H1 (cell line): Measurements from ENCODE around the gene UNC13D. TPM values are rescaled to one million over a fixed set of nuclear protein-coding genes. Genes with fewer than 3 reads are reported as not detected.

Source experiments
- CTCF ChIA-PET: fragments of 300-600 bp; sonication (Branson Sonifier 250); formaldehyde crosslinking; loops from one replicate; lab custom pipeline; 2021; ENCODE audit not compliant: partially characterized antibody; lab: Charles Lee
- POLR2A ChIA-PET: fragments of 300-600 bp; sonication (Branson Sonifier 250); formaldehyde crosslinking; loops from one replicate; lab custom pipeline; 2021; ENCODE audit warnings: inconsistent platforms; ENCODE audit not compliant: partially characterized antibody; lab: Charles Lee
- DNase-seq, 2 experiments: peaks; one replicate each; pipeline versions ENCODE4 v3.0.0 to v3.0.0-alpha.2; 2010 to 2022; ENCODE audit warnings: low spot score in 2 of 2, low read depth in 1 of 2, mixed read lengths in 1 of 2
- FAIRE-seq: peaks from 2 replicates; lab custom pipeline; 2011; peaks lifted over from hg19 to GRCh38; lab: Jason Lieb, UNC
- H2AFZ ChIP-seq: 2 replicates; pipeline ENCODE4 v1.8.1; 2012; ENCODE audit warnings: low read length, inconsistent platforms
- H2AK5ac ChIP-seq: 2 replicates; pipeline ENCODE4 v1.6.1; 2013; ENCODE audit warnings: low read depth, low read length
- H2BK120ac ChIP-seq: replicated peaks from 2 replicates; pipeline ENCODE3; 2013; ENCODE audit warnings: low read depth, low read length, inconsistent platforms
- H2BK12ac ChIP-seq: 2 replicates; pipeline ENCODE4 v1.6.1; 2013; ENCODE audit warnings: low read depth, low read length
- H2BK15ac ChIP-seq: 2 replicates; pipeline ENCODE4 v1.6.1; 2013; ENCODE audit warnings: low read length
- H2BK20ac ChIP-seq: 2 replicates; pipeline ENCODE4 v1.6.1; 2013; ENCODE audit warnings: low read length
- H2BK5ac ChIP-seq: 2 replicates; pipeline ENCODE4 v1.6.1; 2013; ENCODE audit warnings: low read depth, low read length
- H3K14ac ChIP-seq: 2 replicates; pipeline ENCODE4 v1.6.1; 2013; ENCODE audit warnings: inconsistent platforms; ENCODE audit not compliant: insufficient read length
- H3K18ac ChIP-seq: 2 replicates; pipeline ENCODE4 v1.6.1; 2013; ENCODE audit warnings: low read length; ENCODE audit errors: extremely low read depth
- H3K23ac ChIP-seq: 2 replicates; pipeline ENCODE4 v1.6.1; 2013; ENCODE audit warnings: inconsistent platforms; ENCODE audit not compliant: insufficient read length
- H3K23me2 ChIP-seq: 2 replicates; pipeline ENCODE4 v1.6.1; 2013; ENCODE audit warnings: low read depth, low read length
- H3K27ac ChIP-seq: 2 replicates; pipeline ENCODE4 v1.6.1; 2011; ENCODE audit warnings: low read depth, low read length, inconsistent platforms
- H3K27me3 ChIP-seq, 4 experiments: replicated peaks in 1 of 4; 1 replicate in 1 of 4; 2 replicates in 3 of 4; pipeline versions ENCODE4 v1.6.1 to v1.8.1; 2011 to 2013; ENCODE audit warnings: low read length in 3 of 4, mild to moderate bottlenecking in 3 of 4, inconsistent platforms in 2 of 4, mixed read lengths in 2 of 4, moderate library complexity in 1 of 4; ENCODE audit not compliant: control insufficient read depth in 3 of 4, insufficient read depth in 3 of 4; ENCODE audit errors: extremely low read depth in 1 of 4
- H3K36me3 ChIP-seq, 4 experiments: 2 replicates each; pipeline versions ENCODE4 v1.6.1 to v1.8.1; 2011 to 2013; ENCODE audit warnings: mild to moderate bottlenecking in 4 of 4, low read length in 3 of 4, moderate library complexity in 2 of 4, control low read depth in 1 of 4, inconsistent platforms in 1 of 4; ENCODE audit not compliant: insufficient read depth in 4 of 4, control insufficient read depth in 2 of 4
- H3K4ac ChIP-seq: replicated peaks from 2 replicates; pipeline ENCODE3; 2013; ENCODE audit warnings: low read length, low read depth, mixed read lengths, inconsistent platforms; ENCODE audit not compliant: insufficient read length
- H3K4me1 ChIP-seq, 4 experiments: replicated peaks in 1 of 4; 1 replicate in 1 of 4; 2 replicates in 3 of 4; pipeline versions ENCODE4 v1.6.1 to v1.8.1; 2011 to 2013; ENCODE audit warnings: low read length in 3 of 4, inconsistent platforms in 2 of 4, mixed read lengths in 1 of 4; ENCODE audit not compliant: insufficient read depth in 4 of 4, control insufficient read depth in 3 of 4
- H3K4me2 ChIP-seq, 2 experiments: 2 replicates each; pipeline versions ENCODE4 v1.6.1 to v1.8.1; 2011 to 2013; ENCODE audit warnings: low read depth in 2 of 2, low read length in 2 of 2, control low read depth in 1 of 2, inconsistent platforms in 1 of 2, mild to moderate bottlenecking in 1 of 2; ENCODE audit not compliant: insufficient read depth in 1 of 2
- H3K4me3 ChIP-seq, 4 experiments: fragments of 200-600, 300-600 bp in 1 of 4; sonication (generic), shearing (Covaris generic), sonication (Bioruptor Twin) in 1 of 4; 2 replicates each; pipeline versions ENCODE4 v1.5.1 to v1.8.1; 2011 to 2016; ENCODE audit warnings: low read length in 4 of 4, low read depth in 3 of 4, control low read depth in 2 of 4, inconsistent platforms in 2 of 4, mild to moderate bottlenecking in 2 of 4, mixed read lengths in 1 of 4, moderate library complexity in 1 of 4; ENCODE audit not compliant: insufficient read depth in 2 of 4; ENCODE audit errors: extremely low read depth in 1 of 4
- H3K56ac ChIP-seq: replicated peaks from 2 replicates; pipeline ENCODE3; 2013; ENCODE audit warnings: low read depth, mild to moderate bottlenecking, mixed read lengths, low read length, inconsistent platforms; ENCODE audit not compliant: insufficient read length
- H3K79me1 ChIP-seq: 2 replicates; pipeline ENCODE4 v1.6.1; 2013; ENCODE audit warnings: low read depth, low read length, control low read depth
- H3K79me2 ChIP-seq, 2 experiments: 2 replicates each; pipeline versions ENCODE4 v1.6.1 to v1.8.1; 2012 to 2013; ENCODE audit warnings: low read length in 2 of 2, mild to moderate bottlenecking in 2 of 2, inconsistent platforms in 1 of 2; ENCODE audit not compliant: insufficient read depth in 2 of 2, control insufficient read depth in 1 of 2
- H3K9ac ChIP-seq, 4 experiments: replicated peaks in 1 of 4; 1 replicate in 1 of 4; 2 replicates in 3 of 4; pipeline versions ENCODE4 v1.6.1 to v1.8.1; 2011 to 2013; ENCODE audit warnings: low read depth in 3 of 4, low read length in 3 of 4, control low read depth in 2 of 4, mild to moderate bottlenecking in 2 of 4, moderate library complexity in 2 of 4, inconsistent platforms in 1 of 4; ENCODE audit errors: extremely low read depth in 1 of 4
- H3K9me3 ChIP-seq, 2 experiments: 2 replicates each; pipeline versions ENCODE4 v1.6.1 to v1.8.1; 2012 to 2013; ENCODE audit warnings: mild to moderate bottlenecking in 2 of 2, moderate library complexity in 2 of 2, control low read depth in 1 of 2, inconsistent platforms in 1 of 2, low read depth in 1 of 2, low read length in 1 of 2, mixed read lengths in 1 of 2; ENCODE audit not compliant: insufficient read depth in 2 of 2
- H4K20me1 ChIP-seq, 2 experiments: replicated peaks in 1 of 2; 2 replicates each; pipeline versions ENCODE3 to v1.8.1; 2011 to 2013; ENCODE audit warnings: inconsistent platforms in 2 of 2, low read length in 2 of 2, mild to moderate bottlenecking in 1 of 2; ENCODE audit not compliant: insufficient read depth in 2 of 2, control insufficient read depth in 1 of 2
- H4K5ac ChIP-seq: 2 replicates; pipeline ENCODE4 v1.6.1; 2013; ENCODE audit warnings: low read length, low read depth, mixed read lengths, inconsistent platforms; ENCODE audit not compliant: insufficient read length
- H4K8ac ChIP-seq: 2 replicates; pipeline ENCODE4 v1.8.0; 2013; ENCODE audit warnings: mild to moderate bottlenecking, moderate library complexity, low read length, inconsistent platforms; ENCODE audit not compliant: insufficient read depth; ENCODE audit errors: extremely low read depth
- H4K91ac ChIP-seq: replicated peaks from 2 replicates; pipeline ENCODE3; 2013; ENCODE audit warnings: low read length, mixed read lengths, inconsistent platforms; ENCODE audit not compliant: insufficient read length
- ASH2L ChIP-seq: fragments of 200-600, 300-600 bp; sonication (generic); IDR thresholded peaks from one replicate; pipeline ENCODE4 v1.7.1; 2017; ENCODE audit warnings: low read length
- EP300 ChIP-seq, 2 experiments: IDR thresholded peaks; 1 replicate in 1 of 2; 2 replicates in 1 of 2; pipeline ENCODE4 v1.6.1; 2011 to 2012; ENCODE audit warnings: low read depth in 2 of 2, low read length in 2 of 2, mild to moderate bottlenecking in 2 of 2, borderline replicate concordance in 1 of 2, inconsistent platforms in 1 of 2, moderate library complexity in 1 of 2
- JUND ChIP-seq: IDR thresholded peaks from 2 replicates; pipeline ENCODE4 v1.6.1; 2011; ENCODE audit warnings: mild to moderate bottlenecking, improper control_type of control experiment, low read length
- RAD21 ChIP-seq, 2 experiments: IDR thresholded peaks in 1 of 2; conservative IDR thresholded peaks in 1 of 2; 2 replicates each; pipeline ENCODE4 v1.6.1; 2011; ENCODE audit warnings: low read depth in 2 of 2, low read length in 2 of 2, improper control_type of control experiment in 1 of 2, inconsistent platforms in 1 of 2, mild to moderate bottlenecking in 1 of 2, moderate library complexity in 1 of 2
- SAP30 ChIP-seq: fragments of 300-600 bp; sonication (generic); IDR thresholded peaks from 2 replicates; pipeline ENCODE4 v1.7.1; 2012; ENCODE audit warnings: low read length, moderate library complexity, mild to moderate bottlenecking, inconsistent platforms; ENCODE audit not compliant: insufficient read depth, insufficient replicate concordance
- SIX5 ChIP-seq: IDR thresholded peaks from 2 replicates; pipeline ENCODE4 v1.6.1; 2011; ENCODE audit warnings: mild to moderate bottlenecking, low read depth, low read length
- YY1 ChIP-seq: IDR thresholded peaks from 2 replicates; pipeline ENCODE4 v1.6.1; 2011; ENCODE audit warnings: low read depth, mild to moderate bottlenecking, low read length
- WGBS, 2 experiments: shearing (Covaris generic) in 1 of 2; methylation state at CpG; one replicate each; pipeline versions ENCODE4 v1.1.6 to v1.1.7; 2013 to 2015; ENCODE audit warnings: low lambda C conversion rate in 2 of 2, mixed read lengths in 2 of 2, inconsistent platforms in 1 of 2, low coverage in 1 of 2, missing lambda C conversion rate in 1 of 2; ENCODE audit not compliant: insufficient replicate concordance in 2 of 2, insufficient coverage in 1 of 2, insufficient read length in 1 of 2; ENCODE audit errors: extremely low coverage in 1 of 2, missing lambda C conversion rate in 1 of 2; 5-methylcytosine and 5-hydroxymethylcytosine counted together
- polyA plus RNA-seq, 7 experiments: library from polyadenylated mRNA; depleted of rRNA in 3 of 7; stranded (reverse) in 5 of 7; unstranded in 2 of 7; fragments of >200 nt in 5 of 7; fragments of 200-250 nt in 2 of 7; gene quantifications; 1 replicate in 5 of 7; 2 replicates in 1 of 7; 4 replicates in 1 of 7; pipeline versions ENCODE4 v1.2.1 to v1.2.3, GENCODE V29; 2011 to 2013; ENCODE audit warnings: missing spikeins in 2 of 7, mixed read lengths in 2 of 7
- total RNA-seq: library from RNA; stranded (reverse); fragmentation: NEBNext Ultra II Directional; extraction: Animal tissue kit (Norgen Biotek cat#: 25700); gene quantifications from 2 replicates; pipeline ENCODE4 v1.2.1, GENCODE V29; 2021

The UNC13D gene
- total and polyA plus RNA-seq, 2 of the 8 experiments (the other 6 are each of a cell fraction or from before 2014, with no cell fraction given), result 3.6 to 8.4 TPM

DNA sequence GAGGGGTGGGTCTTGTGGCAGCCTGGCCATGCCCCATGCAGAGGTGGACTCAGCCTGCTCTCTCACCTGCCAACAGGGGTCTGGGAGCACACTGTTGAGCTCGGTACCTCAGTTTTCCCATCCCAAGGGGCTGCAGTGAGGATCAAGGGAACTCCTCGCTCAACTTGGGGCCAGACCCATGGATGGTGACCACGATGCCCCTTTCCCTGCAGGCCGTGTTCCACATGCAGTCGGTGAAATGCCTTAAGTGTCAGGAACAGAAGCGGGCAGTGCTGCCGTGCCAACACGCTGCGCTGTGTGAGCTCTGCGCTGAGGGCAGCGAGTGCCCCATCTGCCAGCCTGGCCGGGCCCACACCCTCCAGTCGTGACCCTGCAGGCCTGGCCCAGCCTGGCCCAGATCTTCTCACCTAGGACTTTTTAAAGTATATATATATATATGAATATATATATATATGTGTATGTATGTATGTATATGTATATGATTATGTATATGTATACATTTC is 20.1 kb downstream of the UNC13D start:
- 0 out of 2 replicates have a peak, but pooled peaks cover 2% of the 10 kb centered on the region for H3K79me1 ChIP-seq
- peaks cover 0 to 6% of the 10 kb centered on the region in 2 experiments for H4K20me1 ChIP-seq
- no peak overlapping the region for H2BK12ac ChIP-seq
- H3K36me3 ChIP-seq, result peaks cover 20 to 35% (median 32%) of the 10 kb centered on the region in 4 experiments
- no peak overlapping the region for H4K91ac ChIP-seq
- H3K56ac ChIP-seq, result no peak overlapping the region
- H3K27ac ChIP-seq, result no peak overlapping the region
- no peak overlapping the region for H3K4me3 ChIP-seq
- no peak overlapping the region for H4K5ac ChIP-seq
- peaks cover 0 to 12% (median 7%) of the 10 kb centered on the region in 4 experiments; a peak in 6 of 7 replicates for H3K4me1 ChIP-seq
- ChIA-PET CTCF (interaction anchor here (1.2 to 21.9 kb wide), 4 partner anchors 8 to 51 kb away, joined by 3 to 563 read pairs (median 65); partner anchors contain the start of genes UNC13D and WBP2), POLR2A (interaction anchor here (0.8 to 16.0 kb wide), 5 partner anchors 9 to 48 kb away, joined by 3 to 216 read pairs (median 7); partner anchors contain the start of gene UNK)
- no peaks in the 10 kb centered on the region for H3K27me3 ChIP-seq
- no peak overlapping the region for H2BK15ac ChIP-seq
- H2AK5ac ChIP-seq, result no peak overlapping the region
- DNase-seq (no peak), FAIRE-seq (no peak)
- H3K23ac ChIP-seq, result no peak overlapping the region
- H3K9ac ChIP-seq, result no peak overlapping the region
- WGBS, 2 experiments, result 92% methylated on average over 13 of the region's 13 CpGs; no CpG with 5 or more reads in 1 of the 2 experiments
- no peak overlapping the region for H2BK20ac ChIP-seq
- H3K18ac ChIP-seq, result no peak overlapping the region
- H3K14ac ChIP-seq, result no peak overlapping the region
- H3K4ac ChIP-seq, result no peak overlapping the region
- no peaks in the 10 kb centered on the region for H3K9me3 ChIP-seq
- TF ChIP-seq SIX5, result no peak
- TF ChIP-seq RAD21 (IDR thresholded peaks at IDR 0.05 in 1 of 2, conservative IDR thresholded peaks at IDR 0.05 in 1 of 2; ENCODE audit: low read depth in 2 of 2, low read length in 2 of 2), result no peak
- no peak for TF ChIP-seq EP300 (IDR thresholded peaks at IDR 0.05; ENCODE audit: borderline replicate concordance in 1 of 2, low read depth in 2 of 2, low read length in 2 of 2)
- TF ChIP-seq JUND, result no peak
- TF ChIP-seq ASH2L, result no peak
- TF ChIP-seq YY1, result no peak
- no peak for TF ChIP-seq SAP30
- H3K23me2 ChIP-seq, result peaks cover 2% of the 10 kb centered on the region; the same call in 1 of the 2 replicates
- no peak overlapping the region for H2BK5ac ChIP-seq
- no peak overlapping the region for H2BK120ac ChIP-seq
- H2AFZ ChIP-seq, result no peak overlapping the region
- no peaks in the 10 kb centered on the region for H3K79me2 ChIP-seq
- no peak overlapping the region for H3K4me2 ChIP-seq
- no peak overlapping the region; the same call in 1 of the 2 replicates for H4K8ac ChIP-seq
